ENCODE data around the gene RPRM.

RPRM gene

GRCh38 chr2:153433403-153433802 is 45.2 kb downstream of the RPRM start:
- ChIA-PET CTCF (no interaction called here), POLR2A (ENCODE audit: low non-redundant PET) (no interaction called here)
- no peak overlapping the region for H3K27ac ChIP-seq
- no peak for DNase-seq (ENCODE audit: low spot score)
- TF ChIP-seq CTCF (conservative IDR thresholded peaks at IDR 0.05; ENCODE audit: low read depth) = no peak

DNA sequence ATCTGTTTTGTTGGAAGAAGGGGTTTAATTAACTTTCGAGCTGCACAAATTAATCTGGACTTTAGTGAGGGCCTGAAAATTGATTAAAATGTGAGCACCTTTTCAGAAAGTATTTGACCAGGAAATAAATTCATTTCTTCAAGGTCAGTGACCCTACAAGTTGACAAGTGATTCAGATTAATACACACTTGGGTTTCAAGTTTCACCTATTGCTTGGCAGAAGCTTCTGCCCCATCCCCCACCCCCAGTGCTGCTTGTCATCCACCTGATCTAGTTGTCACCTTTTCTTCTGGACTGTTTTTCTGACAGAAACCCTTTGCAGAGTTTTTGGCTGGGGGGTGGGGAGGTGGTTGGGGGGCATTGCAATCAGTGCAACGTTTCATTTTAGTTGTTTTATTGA is 46.2 kb downstream of the RPRM start:
- CTCF ChIA-PET = interaction anchor here (0.6 kb wide), 1 partner anchor 86 kb away, joined by 3 read pairs; no protein-coding TSS in a partner anchor
- DNase-seq (ENCODE audit: low spot score) = no peak
- no peak for TF ChIP-seq CTCF (conservative IDR thresholded peaks at IDR 0.05; ENCODE audit: low read depth)
- POLR2A ChIA-PET (ENCODE audit: low non-redundant PET) = no interaction called here
- H3K27ac ChIP-seq = no peak overlapping the region

DNA sequence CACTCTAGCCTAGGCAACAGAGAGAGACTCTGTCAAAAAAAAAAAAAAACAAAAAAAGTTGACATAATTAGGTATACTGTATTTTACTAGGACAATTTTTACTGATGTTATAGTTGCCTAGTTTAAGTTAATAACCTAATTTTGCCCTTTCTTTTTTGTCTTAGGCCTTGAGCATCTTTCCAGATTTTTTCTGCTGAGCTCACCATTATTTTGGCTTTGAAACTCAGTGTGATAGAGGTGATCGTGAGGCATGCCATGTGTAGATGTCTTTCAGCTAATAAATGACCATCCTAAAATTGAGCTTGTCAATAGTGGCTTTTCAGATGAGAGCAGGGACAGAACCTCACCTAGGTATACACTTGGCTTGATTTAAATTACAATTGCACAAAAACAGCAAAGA is 47.4 kb downstream of the RPRM start:
- H3K27ac ChIP-seq = no peak overlapping the region
- no peak for TF ChIP-seq CTCF (conservative IDR thresholded peaks at IDR 0.05; ENCODE audit: low read depth)
- ChIA-PET CTCF (no interaction called here), POLR2A (ENCODE audit: low non-redundant PET) (no interaction called here)
- no peak for DNase-seq (ENCODE audit: low spot score)
